GM18951 (cell line): ENCODE results near the gene RABL6.

Source experiments
- POLR2A ChIP-seq: IDR thresholded peaks from 4 replicates; pipeline ENCODE4 v1.6.1; 2011; ENCODE audit warnings: mild to moderate bottlenecking; ENCODE audit not compliant: insufficient read length, insufficient read depth; ENCODE audit errors: extremely low read depth
- in situ Hi-C: fragments of 300-500 bp; cut with MboI; formaldehyde crosslinking; loops from one replicate; pipeline ENCODE4 v1.12.0; 2022; ENCODE audit warnings: low sequenced_read_pairs, mixed read lengths, inconsistent platforms; ENCODE audit not compliant: unreplicated experiment

The RABL6 gene

GRCh38 chr9:136844761-136845464 lies 37.2 kb downstream of the RABL6 start:
- TF ChIP-seq POLR2A: no peak
- in situ Hi-C loops: no loop called here

DNA sequence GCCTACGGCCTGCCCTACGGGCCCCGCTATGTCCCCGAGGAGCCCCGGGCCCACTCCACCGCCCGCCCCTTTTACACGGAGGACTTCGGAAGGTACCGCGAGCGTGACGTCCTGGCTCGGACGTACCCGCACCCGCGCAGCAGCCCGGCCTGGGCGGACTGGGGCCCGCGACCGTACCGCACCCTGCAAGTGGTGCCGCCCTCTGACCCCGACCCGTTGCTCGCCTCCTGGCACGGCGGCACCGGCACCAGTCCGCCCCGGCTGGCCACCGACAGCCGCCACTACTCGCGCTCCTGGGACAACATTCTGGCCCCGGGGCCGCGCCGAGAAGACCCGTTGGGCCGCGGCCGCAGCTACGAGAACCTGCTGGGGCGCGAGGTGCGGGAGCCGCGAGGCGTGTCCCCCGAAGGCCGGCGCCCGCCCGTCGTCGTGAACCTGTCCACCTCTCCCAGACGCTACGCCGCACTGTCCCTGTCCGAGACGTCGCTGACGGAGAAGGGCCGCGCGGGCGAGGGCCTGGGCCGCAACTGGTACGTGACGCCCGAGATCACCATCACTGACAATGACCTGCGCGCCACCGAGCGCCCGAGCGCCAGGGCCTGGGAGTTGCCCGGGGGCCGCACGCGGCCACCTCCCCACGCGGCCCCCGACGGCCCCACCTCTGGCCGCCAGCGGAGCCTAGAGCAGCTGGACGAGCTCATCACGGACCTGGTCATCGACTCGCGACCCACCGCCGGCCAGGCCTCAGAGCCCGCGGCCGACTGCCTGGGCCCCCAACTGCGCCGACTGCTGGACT lies 37.9 kb downstream of the RABL6 start:
- no peak for TF ChIP-seq POLR2A

DNA sequence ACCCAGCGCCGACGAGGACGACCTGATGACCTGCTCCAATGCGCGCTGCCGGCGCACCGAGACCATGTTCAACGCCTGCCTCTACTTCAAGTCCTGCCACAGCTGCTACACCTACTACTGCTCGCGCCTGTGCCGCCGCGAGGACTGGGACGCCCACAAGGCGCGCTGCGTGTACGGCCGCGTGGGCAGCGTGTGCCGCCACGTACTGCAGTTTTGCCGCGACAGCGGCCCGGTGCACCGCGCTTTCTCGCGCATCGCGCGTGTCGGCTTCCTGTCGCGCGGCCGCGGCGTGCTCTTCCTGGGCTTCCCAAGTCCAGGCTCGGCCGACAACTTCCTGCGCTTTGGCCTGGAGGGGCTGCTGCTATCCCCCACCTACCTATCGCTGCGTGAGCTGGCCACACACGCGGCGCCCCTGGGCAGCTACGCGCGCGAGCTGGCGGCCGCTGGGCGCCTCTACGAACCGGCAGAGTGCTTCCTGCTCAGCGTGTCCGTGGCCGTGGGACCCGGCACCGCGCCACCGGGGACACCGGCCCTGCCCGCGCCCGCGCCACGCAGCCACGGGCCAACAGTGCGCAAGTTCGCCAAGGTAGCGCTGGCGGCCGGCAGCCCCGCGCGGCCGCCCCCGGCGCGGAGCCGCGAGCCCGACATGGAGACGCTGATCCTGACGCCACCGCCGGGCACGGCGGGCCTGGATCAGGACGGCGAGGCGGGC lies 38.8 kb downstream of the RABL6 start:
- in situ Hi-C loops: no loop called here
- TF ChIP-seq POLR2A: no peak

More for the DNA sequence above, 37.9 kb downstream of the RABL6 start:
- in situ Hi-C loops: no loop called here

GRCh38 chr9:136847088-136847825 lies 39.5 kb downstream of the RABL6 start:
- TF ChIP-seq POLR2A: no peak
- in situ Hi-C loops: no loop called here

- in situ Hi-C loops: no loop called here
- TF ChIP-seq POLR2A: peak; percentile 67
Observed at GRCh38 chr9:136847826-136848392, 40.2 kb downstream of the RABL6 start.

DNA sequence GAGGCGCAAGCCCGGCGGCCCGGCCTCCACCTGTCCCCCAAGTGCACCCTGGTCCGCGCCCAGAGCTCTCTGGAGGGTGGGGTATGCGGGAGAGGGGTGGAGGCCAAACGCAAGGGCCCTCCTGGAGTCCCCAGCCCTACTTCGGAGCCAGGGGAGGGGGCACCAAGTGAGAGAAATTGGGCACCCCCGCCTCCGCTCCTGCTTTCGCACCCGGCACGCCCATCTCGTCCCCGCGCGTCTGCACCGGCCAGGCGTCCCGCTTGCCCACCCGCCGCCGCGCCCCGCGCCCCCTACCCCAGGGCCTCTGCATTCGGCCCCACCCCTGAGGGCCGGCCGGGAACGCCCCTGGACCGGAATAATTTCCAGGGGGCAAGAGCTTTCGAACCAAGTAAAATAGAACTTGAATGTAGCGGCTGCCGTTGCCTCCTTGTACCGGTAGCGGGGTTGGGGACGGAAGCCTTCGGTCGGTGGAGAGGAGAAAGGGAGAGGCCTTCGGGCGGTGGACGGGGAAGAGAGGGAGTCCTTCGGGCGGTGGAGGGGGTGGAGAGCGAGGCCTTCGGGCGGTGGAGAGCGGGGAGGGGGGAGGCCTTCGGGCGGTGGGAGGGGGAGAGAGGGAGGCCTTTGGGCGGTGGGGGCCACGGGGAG lies 40.8 kb downstream of the RABL6 start:
- in situ Hi-C loops: no loop called here
- no peak for TF ChIP-seq POLR2A

GRCh38 chr9:136849038-136849959 lies 41.6 kb downstream of the RABL6 start, which contains the start of gene PHPT1:
Gene PHPT1 (plus strand): TSS chr9:136849409. CDS start chr9:136849431, 22 bp downstream.
- in situ Hi-C loops: no loop called here
- peak; percentile 95 for TF ChIP-seq POLR2A

- in situ Hi-C loops: no loop called here
- TF ChIP-seq POLR2A: no peak
Observed at GRCh38 chr9:136849960-136850865, 42.5 kb downstream of the RABL6 start.

GRCh38 chr9:136850866-136851775 lies 43.4 kb downstream of the RABL6 start:
- no peak for TF ChIP-seq POLR2A
- in situ Hi-C loops: no loop called here
